Karpas-422 (cell line): Measurements from ENCODE around the gene NDUFA5. TPM values are rescaled to one million over a fixed set of nuclear protein-coding genes. Genes with fewer than 3 reads are reported as not detected.
"Not testable (repeated sequence)": the region's sequence is repeated elsewhere in the genome, so short reads cannot be mapped to it uniquely, and the experiment has no call there.

ENCODE experiments used
- DNase-seq: peaks from one replicate; pipeline ENCODE4 v3.0.0-alpha.2; 2015
- H2AFZ ChIP-seq: fragments of 200-600 bp; sonication (generic); 2 replicates; pipeline ENCODE4 v1.6.1; 2014; ENCODE audit warnings: antibody characterized with exemption, low read length, mixed read lengths
- H3K27ac ChIP-seq: fragments of 200-600 bp; sonication (generic); 2 replicates; pipeline ENCODE4 v1.5.1; 2014; ENCODE audit warnings: mild to moderate bottlenecking, low read length, moderate library complexity
- H3K27me3 ChIP-seq: fragments of 200-600 bp; sonication (generic); 2 replicates; pipeline ENCODE4 v1.6.1; 2014; ENCODE audit warnings: low read length, mixed read lengths
- H3K36me3 ChIP-seq: fragments of 200-600 bp; sonication (generic); 2 replicates; pipeline ENCODE4 v1.6.1; 2014; ENCODE audit warnings: low read length, mixed read lengths; ENCODE audit not compliant: insufficient read depth
- H3K4me1 ChIP-seq: fragments of 200-600 bp; sonication (generic); 2 replicates; pipeline ENCODE4 v1.6.1; 2014; ENCODE audit warnings: mild to moderate bottlenecking, low read length, mixed read lengths
- H3K4me2 ChIP-seq: fragments of 200-600 bp; sonication (generic); 2 replicates; pipeline ENCODE4 v1.6.1; 2014; ENCODE audit warnings: low read length, low read depth, mild to moderate bottlenecking; ENCODE audit not compliant: poor library complexity, severe bottlenecking
- H3K4me3 ChIP-seq: fragments of 200-600 bp; sonication (generic); 2 replicates; pipeline ENCODE4 v1.5.1; 2014; ENCODE audit warnings: mild to moderate bottlenecking, antibody characterized with exemption, low read length, mixed read lengths
- H3K79me2 ChIP-seq: fragments of 200-600 bp; sonication (generic); 2 replicates; pipeline ENCODE4 v1.6.1; 2014; ENCODE audit warnings: mild to moderate bottlenecking, low read length, mixed read lengths
- H3K9ac ChIP-seq: fragments of 200-600 bp; sonication (generic); 2 replicates; pipeline ENCODE4 v1.6.0; 2014; ENCODE audit warnings: low read length
- H3K9me2 ChIP-seq: fragments of 200-600 bp; sonication (generic), shearing (Covaris generic); replicated peaks from 2 replicates; pipeline ENCODE4 v1.6.0; 2014; ENCODE audit warnings: mild to moderate bottlenecking, low read length, moderate library complexity; ENCODE audit not compliant: insufficient read depth
- H3K9me3 ChIP-seq: fragments of 300-700, 200-600 bp; sonication (generic); 2 replicates; pipeline ENCODE4 v1.6.1; 2014; ENCODE audit warnings: low read length, mixed read lengths
- H4K20me1 ChIP-seq: fragments of 200-600 bp; sonication (generic); 2 replicates; pipeline ENCODE4 v1.6.1; 2014; ENCODE audit warnings: mild to moderate bottlenecking, antibody characterized with exemption, low read length, low read depth; ENCODE audit not compliant: insufficient read depth
- total RNA-seq: library from RNA; depleted of rRNA; stranded (reverse); fragments of >200 nt; shearing (Covaris generic); gene quantifications from 2 replicates; pipeline ENCODE4 v1.2.3, GENCODE V29; 2014; ENCODE audit warnings: low replicate concordance

NDUFA5 gene
- total RNA-seq, 1 experiment from 2014 or later, result 59.0 TPM

- Histone ChIP-seq H3K9ac (no peak overlapping the region), H3K9me3 (no peaks in the 10 kb centered on the region), H3K36me3 (peaks cover 38% of the 10 kb centered on the region), H3K4me2 (no peak overlapping the region), H3K27me3 (no peaks in the 10 kb centered on the region), H3K4me1 (peaks cover 20% of the 10 kb centered on the region), H3K9me2 (no peaks in the 10 kb centered on the region), H3K79me2 (peaks cover 88% of the 10 kb centered on the region), H3K27ac (no peak overlapping the region), H3K4me3 (no peak overlapping the region), H2AFZ (no peak overlapping the region), H4K20me1 (no peaks in the 10 kb centered on the region)
- no peak for DNase-seq
Measured at GRCh38 chr7:123552641-123553040, 5.0 kb downstream of the NDUFA5 start.

GRCh38 chr7:123552134-123552533 is 5.5 kb downstream of the NDUFA5 start:
- not testable (repeated sequence) for H3K9me3 ChIP-seq, H3K27me3 ChIP-seq, H3K4me3 ChIP-seq, H3K4me2 ChIP-seq, H4K20me1 ChIP-seq, H2AFZ ChIP-seq, H3K9ac ChIP-seq, H3K9me2 ChIP-seq, DNase-seq, H3K27ac ChIP-seq
- H3K4me1 ChIP-seq, result peaks cover 20% of the 10 kb centered on the region
- H3K36me3 ChIP-seq, result peaks cover 43% of the 10 kb centered on the region
- peaks cover 88% of the 10 kb centered on the region for H3K79me2 ChIP-seq

DNA sequence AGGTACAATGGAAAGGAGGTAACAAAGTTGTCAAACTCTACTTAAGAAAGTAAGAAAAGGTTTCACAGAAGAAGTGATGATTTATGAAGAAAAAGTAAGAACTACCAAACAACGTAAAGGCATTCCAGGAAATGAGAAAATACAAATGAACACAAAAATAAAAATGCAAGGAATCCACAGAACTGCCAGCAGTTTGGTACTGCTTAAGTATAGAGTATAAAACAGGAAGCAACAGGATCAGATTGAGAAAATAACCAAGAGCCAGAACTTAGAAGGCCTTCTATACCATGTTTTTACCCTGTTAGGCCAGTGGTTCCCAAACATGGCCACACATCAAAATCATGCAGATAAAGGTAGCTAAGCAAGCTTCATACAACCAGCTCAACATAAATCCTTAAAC is 9.2 kb downstream of the NDUFA5 start:
- Histone ChIP-seq H3K4me1 (no peaks in the 10 kb centered on the region), H3K27ac (no peak overlapping the region), H3K36me3 (peaks cover 42% of the 10 kb centered on the region), H3K4me3 (no peak overlapping the region), H3K9me3 (no peaks in the 10 kb centered on the region), H3K27me3 (no peaks in the 10 kb centered on the region), H3K4me2 (no peak overlapping the region), H3K9me2 (no peaks in the 10 kb centered on the region), H3K9ac (no peak overlapping the region), H2AFZ (no peak overlapping the region), H4K20me1 (no peaks in the 10 kb centered on the region), H3K79me2 (peaks cover 81% of the 10 kb centered on the region)
- DNase-seq, result peak; percentile 34

- peaks cover 22% of the 10 kb centered on the region; the same call in 1 of the 2 replicates for H3K36me3 ChIP-seq
- no peak overlapping the region for H3K4me3 ChIP-seq
Measured at GRCh38 chr7:123539871-123540270, 17.7 kb downstream of the NDUFA5 start.

DNA sequence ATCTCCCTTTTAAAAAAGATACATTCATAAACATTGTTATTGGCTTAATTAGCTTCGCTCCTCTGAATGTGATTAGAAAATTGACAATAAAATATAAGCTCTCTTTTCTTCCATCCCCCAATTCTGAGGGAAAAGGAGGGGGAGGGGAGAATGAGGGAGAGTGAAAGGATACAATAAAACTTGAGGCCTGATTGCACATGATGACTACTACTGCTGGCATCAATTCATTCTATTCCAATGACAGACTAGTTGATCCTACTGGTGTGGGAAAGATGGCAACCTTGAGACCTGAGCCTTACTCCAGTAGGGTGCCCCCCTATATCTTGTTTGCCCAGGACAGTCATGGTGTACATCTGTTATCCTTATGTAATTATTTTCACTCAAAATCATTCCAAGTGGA is 18.7 kb downstream of the NDUFA5 start:
- Histone ChIP-seq H3K79me2 (peaks cover 15% of the 10 kb centered on the region), H3K9ac (no peak overlapping the region), H2AFZ (no peak overlapping the region), H3K27me3 (no peaks in the 10 kb centered on the region), H3K36me3 (peaks cover 20% of the 10 kb centered on the region; the same call in 1 of the 2 replicates), H3K4me2 (no peak overlapping the region), H3K9me2 (no peaks in the 10 kb centered on the region), H3K4me1 (peaks cover 11% of the 10 kb centered on the region; the same call in 1 of the 2 replicates), H3K27ac (no peak overlapping the region), H3K4me3 (no peak overlapping the region), H4K20me1 (no peaks in the 10 kb centered on the region), H3K9me3 (no peaks in the 10 kb centered on the region)
- DNase-seq, result peak; percentile 35

More at GRCh38 chr7:123539871-123540270, 17.7 kb downstream of the NDUFA5 start:
- Histone ChIP-seq H3K9me2 (no peaks in the 10 kb centered on the region), H3K27me3 (no peaks in the 10 kb centered on the region), H3K4me2 (no peak overlapping the region), H3K9me3 (no peaks in the 10 kb centered on the region), H4K20me1 (no peaks in the 10 kb centered on the region), H3K9ac (no peak overlapping the region), H3K4me1 (peaks cover 8% of the 10 kb centered on the region; the same call in 1 of the 2 replicates), H2AFZ (no peak overlapping the region), H3K79me2 (peaks cover 16% of the 10 kb centered on the region), H3K27ac (no peak overlapping the region)
- peak; percentile 15 for DNase-seq

DNA sequence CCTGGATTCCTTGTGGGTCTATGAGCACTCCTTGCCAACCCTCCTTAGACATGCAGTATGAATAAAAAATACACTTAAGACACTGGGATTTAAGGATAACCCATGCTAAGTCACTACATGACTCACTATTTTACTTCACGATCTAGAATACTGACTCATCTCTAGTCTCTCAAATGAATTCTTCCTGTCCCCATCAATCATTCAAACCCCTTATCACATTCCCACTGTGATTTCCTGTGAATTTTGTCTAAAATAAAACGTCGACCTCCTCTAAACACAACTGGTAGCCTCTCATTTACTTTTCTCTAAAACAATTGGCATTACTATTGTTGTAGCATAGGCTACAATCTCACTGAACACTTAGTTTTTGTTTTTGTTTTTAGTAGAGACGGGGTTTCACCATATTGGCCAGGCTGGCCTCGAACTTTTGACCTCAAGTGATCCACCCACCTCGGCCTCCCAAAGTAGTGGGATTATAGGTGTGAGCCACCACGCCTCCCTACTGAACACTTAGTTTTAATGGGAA is 19.4 kb downstream of the NDUFA5 start:
- peak; percentile 2 for DNase-seq
- Histone ChIP-seq H3K9me3 (no peaks in the 10 kb centered on the region), H3K4me3 (no peak overlapping the region), H3K36me3 (peaks cover 16% of the 10 kb centered on the region; the same call in 1 of the 2 replicates), H3K27ac (no peak overlapping the region), H3K79me2 (peaks cover 10% of the 10 kb centered on the region), H3K27me3 (no peaks in the 10 kb centered on the region), H3K9me2 (no peaks in the 10 kb centered on the region), H2AFZ (no peak overlapping the region), H3K4me2 (no peak overlapping the region), H3K4me1 (peaks cover 11% of the 10 kb centered on the region; the same call in 1 of the 2 replicates), H3K9ac (no peak overlapping the region), H4K20me1 (no peaks in the 10 kb centered on the region)

- no peaks in the 10 kb centered on the region for H3K9me2 ChIP-seq
- no peak overlapping the region for H3K27ac ChIP-seq
- no peaks in the 10 kb centered on the region for H3K27me3 ChIP-seq
- no peak overlapping the region for H3K9ac ChIP-seq
- peaks cover 11% of the 10 kb centered on the region; the same call in 1 of the 2 replicates for H3K36me3 ChIP-seq
- peaks cover 11% of the 10 kb centered on the region; the same call in 1 of the 2 replicates for H3K4me1 ChIP-seq
- no peaks in the 10 kb centered on the region for H3K9me3 ChIP-seq
- DNase-seq, result peak; percentile 59
- H4K20me1 ChIP-seq, result no peaks in the 10 kb centered on the region
- H2AFZ ChIP-seq, result no peak overlapping the region
- H3K79me2 ChIP-seq, result no peaks in the 10 kb centered on the region
- H3K4me3 ChIP-seq, result no peak overlapping the region
- H3K4me2 ChIP-seq, result no peak overlapping the region
Measured at GRCh38 chr7:123537026-123537642, 20.5 kb downstream of the NDUFA5 start.

- H3K9me2 ChIP-seq, result no peaks in the 10 kb centered on the region
- no peak overlapping the region for H2AFZ ChIP-seq
- H3K4me2 ChIP-seq, result peak overlapping the region; percentile 64
- no peaks in the 10 kb centered on the region for H3K27me3 ChIP-seq
- no peaks in the 10 kb centered on the region for H3K79me2 ChIP-seq
- H3K9me3 ChIP-seq, result no peaks in the 10 kb centered on the region
- peak overlapping the region; percentile 63 for H3K4me3 ChIP-seq
- H3K4me1 ChIP-seq, result peaks cover 11% of the 10 kb centered on the region; the same call in 1 of the 2 replicates
- DNase-seq, result no peak
- 0 out of 2 replicates have a peak, but pooled peaks cover 3% of the 10 kb centered on the region for H3K36me3 ChIP-seq
- H4K20me1 ChIP-seq, result no peaks in the 10 kb centered on the region
- no peak overlapping the region for H3K9ac ChIP-seq
- H3K27ac ChIP-seq, result no peak overlapping the region
Measured at GRCh38 chr7:123535517-123535916, 22.1 kb downstream of the NDUFA5 start.
